Adipose tissue (tissue), 3 donors: ENCODE results near the gene SCG3. TPM values are rescaled to one million over a fixed set of nuclear protein-coding genes. Genes with fewer than 3 reads are reported as not detected.

ENCODE experiments used
- H3K27ac ChIP-seq: one replicate; pipeline ENCODE4 v1.5.1; 2013; ENCODE audit warnings: low read depth, low read length
- WGBS, 3 donors: extraction: QIAGEN DNeasy Blood & Tissue Kit; methylation state at CpG; one replicate each; pipeline ENCODE4 v1.1.7; 2013; 5-methylcytosine and 5-hydroxymethylcytosine counted together
- polyA plus RNA-seq, 3 donors: library from polyadenylated mRNA; stranded (reverse); fragments of 200-250 nt; gene quantifications; one replicate each; pipeline ENCODE4 v1.2.3, GENCODE V29; 2013
- donor health status: healthy with polysubstance abuse.
- donor health status: Bipolar disorder and iron deficiency.
- donor health status: healthy.

Gene SCG3
- polyA plus RNA-seq, 3 donors: 0.11 to 3.8 (median 0.39) TPM

DNA sequence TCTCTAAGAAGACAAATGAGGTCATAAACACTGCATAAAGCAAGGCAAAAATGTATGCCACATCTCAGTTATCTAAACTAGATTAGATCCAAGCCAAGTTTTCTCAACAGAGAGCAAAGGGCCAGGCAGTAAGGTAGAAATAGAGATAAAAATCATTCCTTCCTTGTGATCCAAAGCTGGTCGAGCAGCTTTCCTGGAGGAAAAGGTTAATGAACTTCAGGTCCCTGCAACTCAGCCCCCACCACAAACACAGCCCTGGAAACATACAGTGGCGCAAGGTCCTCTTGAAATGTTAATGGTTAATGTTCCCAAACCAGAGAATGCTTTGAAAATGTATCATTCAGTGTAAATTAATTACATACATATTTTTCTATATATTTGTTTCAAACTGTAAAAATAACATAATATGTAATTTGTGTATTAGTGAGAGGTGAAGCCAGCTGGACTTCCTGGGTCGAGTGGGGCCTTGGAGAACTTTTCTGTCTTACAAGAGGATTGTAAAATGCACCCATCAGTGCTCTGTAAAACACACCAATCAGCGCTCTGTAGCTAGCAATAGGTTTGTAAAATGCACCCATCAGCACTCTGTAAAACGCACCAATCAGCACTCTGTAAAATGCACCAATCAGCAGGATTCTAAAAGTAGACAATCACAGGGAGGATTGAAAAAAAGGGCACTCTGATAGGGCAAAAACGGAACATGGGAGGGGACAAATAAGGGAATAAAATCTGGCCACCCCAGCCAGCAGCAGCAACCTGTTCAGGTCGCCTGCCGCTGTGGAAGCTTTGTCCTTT is 39.1 kb downstream of the SCG3 start:
- no peak overlapping the region for H3K27ac ChIP-seq
- WGBS, 3 donors: 78 to 91% (median 80%) methylated on average over 8 of the region's 8 CpGs

GRCh38 chr15:51721199-51721960 is 40.1 kb downstream of the SCG3 start:
- H3K27ac ChIP-seq: no peak overlapping the region
- WGBS, 3 donors: 69 to 80% (median 69%) methylated on average over 5 of the region's 5 CpGs

GRCh38 chr15:51724199-51724598 is 42.9 kb downstream of the SCG3 start:
- 80 to 84% (median 83%) methylated on average over 2 of the region's 2 CpGs for WGBS, 3 donors
- H3K27ac ChIP-seq: no peak overlapping the region

DNA sequence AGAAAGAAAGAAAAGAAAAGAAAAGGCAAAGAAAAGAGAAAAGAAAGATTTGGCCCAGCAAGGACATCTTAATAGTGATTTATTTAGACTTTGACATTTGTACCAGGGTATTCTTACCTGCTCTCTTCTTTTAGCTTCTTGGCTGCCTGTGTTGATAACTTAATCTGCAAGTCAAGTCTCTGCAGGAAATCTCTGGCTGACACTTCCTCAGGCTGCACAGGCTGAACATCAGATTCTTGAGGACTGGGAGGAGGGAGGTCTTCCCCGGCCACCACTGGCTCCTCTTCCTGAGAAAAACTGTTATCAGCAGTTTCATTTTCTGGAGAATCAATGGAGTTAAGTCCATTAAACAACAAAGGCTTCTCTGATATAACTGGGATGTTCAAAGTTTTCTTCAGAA is 43.4 kb downstream of the SCG3 start:
- H3K27ac ChIP-seq: no peak overlapping the region

GRCh38 chr15:51726302-51727073 is 45.2 kb downstream of the SCG3 start:
- 19 to 49% (median 38%) methylated on average over 5 of the region's 5 CpGs for WGBS, 3 donors
- H3K27ac ChIP-seq: no peak overlapping the region

More for the DNA sequence above, 43.4 kb downstream of the SCG3 start:
- WGBS, 3 donors: 15 to 83% (median 17%) methylated on average over 1 of the region's 1 CpG

DNA sequence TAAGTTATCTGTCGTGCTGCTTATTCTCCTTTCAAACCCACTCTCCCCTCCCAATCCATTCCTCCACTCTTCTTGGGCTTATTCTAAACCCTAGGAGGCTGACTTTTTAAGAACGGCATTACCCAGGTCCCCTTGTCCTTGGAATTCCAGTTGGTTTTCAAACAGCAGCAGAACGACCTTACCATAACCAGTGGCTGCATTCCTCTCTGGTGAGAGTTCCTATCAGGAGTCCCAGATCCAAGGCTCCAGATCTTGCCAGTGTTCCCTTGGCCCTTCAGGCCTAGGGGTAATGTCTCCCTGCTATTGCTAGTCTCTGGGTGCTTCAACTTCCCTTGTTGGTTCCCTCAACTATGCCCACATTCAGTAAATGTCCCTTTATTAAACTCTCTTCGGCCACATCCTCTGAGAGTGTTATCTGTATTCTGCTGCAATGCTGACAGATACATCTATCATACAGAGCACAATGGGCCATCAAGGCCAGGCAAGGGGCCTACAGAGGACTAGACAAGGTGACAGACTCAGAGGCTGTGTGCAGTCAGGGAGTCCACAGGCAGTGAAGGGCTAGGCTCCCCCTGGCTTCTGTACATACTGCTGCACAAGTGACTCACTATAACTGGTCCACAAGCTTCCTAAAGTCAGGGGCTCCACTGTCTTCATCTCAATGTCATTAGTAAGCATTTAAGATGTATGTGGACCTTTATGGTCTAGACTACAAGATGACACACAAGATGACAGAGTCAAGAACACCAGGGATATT is 46.0 kb downstream of the SCG3 start:
- H3K27ac ChIP-seq: no peak overlapping the region
- WGBS, 3 donors: 70 to 90% (median 86%) methylated on average over 4 of the region's 4 CpGs

- 19 to 23% (median 20%) methylated on average over 5 of the region's 5 CpGs for WGBS, 3 donors
Observed at GRCh38 chr15:51731549-51732267, 50.4 kb downstream of the SCG3 start.

GRCh38 chr15:51732646-51733045 is 51.3 kb downstream of the SCG3 start:
- 59 to 76% (median 61%) methylated on average over 2 of the region's 2 CpGs for WGBS, 3 donors
- no peak overlapping the region for H3K27ac ChIP-seq

More at GRCh38 chr15:51731549-51732267, 50.4 kb downstream of the SCG3 start:
- H3K27ac ChIP-seq: no peak overlapping the region

GRCh38 chr15:51735228-51736010 is 54.1 kb downstream of the SCG3 start:
- WGBS, 3 donors: 47 to 61% (median 49%) methylated on average over 5 of the region's 5 CpGs
- no peak overlapping the region for H3K27ac ChIP-seq

- WGBS, 3 donors: 36 to 43% (median 37%) methylated on average over 3 of the region's 3 CpGs
- H3K27ac ChIP-seq: no peak overlapping the region
Observed at GRCh38 chr15:51736069-51736468, 54.8 kb downstream of the SCG3 start.

DNA sequence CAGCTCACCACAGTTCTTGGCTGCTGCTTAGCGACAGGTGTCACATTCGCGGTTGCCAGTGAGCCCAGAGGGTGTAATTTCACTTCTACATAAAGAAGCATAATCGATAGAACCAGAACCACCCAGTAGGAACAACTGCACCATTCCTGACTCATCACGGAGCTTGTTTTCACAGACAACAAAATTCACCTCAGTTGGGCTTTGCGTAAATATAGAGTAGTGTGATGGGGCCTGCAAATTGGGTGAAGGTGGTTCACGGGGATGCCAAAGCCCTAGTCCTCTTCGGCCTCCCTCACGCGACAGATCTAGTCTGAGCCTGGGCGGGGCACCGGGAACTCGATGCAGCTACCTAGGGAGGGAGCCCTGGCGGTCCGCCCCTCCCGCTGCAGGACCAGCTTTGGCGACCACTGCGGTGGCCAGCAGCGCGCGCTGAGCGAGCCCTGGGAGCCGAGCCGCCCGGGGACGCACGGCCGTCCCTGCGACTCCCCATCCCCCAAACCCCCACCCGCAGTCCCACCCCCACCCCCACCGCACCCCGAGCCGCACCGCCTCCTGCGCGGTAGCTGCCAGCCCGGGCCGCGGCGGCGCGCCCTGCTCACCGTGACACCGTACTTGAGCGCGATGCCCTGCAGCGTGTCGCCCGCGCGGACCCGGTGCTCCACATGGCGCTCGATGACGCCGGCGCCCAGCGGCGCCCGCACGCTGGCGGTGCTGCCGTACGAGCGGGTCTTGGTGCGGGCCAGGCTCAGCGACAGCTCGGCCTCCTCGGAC is 55.6 kb downstream of the SCG3 start:
- peak overlapping the region; percentile 2 for H3K27ac ChIP-seq
- WGBS, 3 donors: 1 to 2% (median 1%) methylated on average over 48 to 69 of the region's 69 CpGs

- WGBS, 3 donors: 0 to 1% (median 1%) methylated on average over 48 to 67 of the region's 67 CpGs
- H3K27ac ChIP-seq: peak within 1 kb of the TSS; percentile 25
Observed at GRCh38 chr15:51737522-51738305, 56.4 kb downstream of the SCG3 start, which contains the start of gene LYSMD2. Gene LYSMD2 (minus strand): TSS chr15:51737655. CDS start chr15:51737622, 33 bp downstream.

DNA sequence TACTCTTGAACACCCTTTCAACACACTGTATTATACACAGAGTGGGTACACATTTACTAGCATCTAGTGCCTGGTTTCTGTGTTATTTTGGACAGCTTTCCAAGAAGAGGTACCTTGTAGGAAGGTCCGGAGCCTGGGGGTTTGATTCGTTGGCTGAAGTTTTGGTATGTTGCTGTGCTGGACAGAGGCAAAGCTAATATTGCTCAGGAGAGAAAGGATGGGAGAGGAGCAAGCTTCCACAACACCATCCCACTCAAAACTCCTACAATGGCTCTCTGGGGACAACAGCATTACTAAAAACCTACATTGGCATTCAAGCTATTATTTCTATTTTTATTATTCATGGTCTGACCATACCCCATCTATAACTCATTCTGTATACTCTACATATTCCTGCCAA is 57.2 kb downstream of the SCG3 start:
- 61 to 78% (median 67%) methylated on average over 2 of the region's 2 CpGs for WGBS, 3 donors
- no peak overlapping the region for H3K27ac ChIP-seq

DNA sequence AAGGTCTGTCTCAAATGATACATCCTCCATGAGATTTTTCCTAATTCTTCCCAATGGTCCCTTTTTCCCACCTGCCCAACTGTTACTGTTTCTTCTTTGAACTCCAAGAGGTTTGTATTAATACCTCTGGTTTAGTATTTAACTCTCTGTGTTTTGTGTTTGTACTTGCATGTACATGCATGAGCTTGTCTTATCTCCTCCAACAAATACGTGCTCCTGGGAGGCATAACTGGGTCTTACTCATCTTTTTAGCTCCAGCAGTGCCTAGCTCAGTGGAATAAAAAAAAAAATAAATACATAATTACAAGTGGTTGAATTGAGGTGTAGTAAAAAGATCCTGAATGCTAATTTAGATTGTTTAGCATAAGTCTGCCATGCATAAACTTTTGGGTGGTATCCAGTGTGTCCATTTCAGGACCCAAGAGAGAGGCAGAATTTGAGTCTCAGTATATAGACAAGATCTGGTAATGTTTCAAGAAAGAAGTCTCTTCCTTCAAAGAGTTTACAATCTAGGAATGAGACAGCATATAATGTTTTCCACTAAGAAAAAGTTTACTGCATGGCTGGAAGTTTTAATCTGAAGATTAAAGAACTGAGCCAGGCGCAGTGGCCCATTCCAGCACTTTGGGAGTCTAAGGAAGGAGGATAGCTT is 57.9 kb downstream of the SCG3 start:
- 82 to 100% (median 95%) methylated on average over 2 of the region's 2 CpGs for WGBS, 3 donors
- no peak overlapping the region for H3K27ac ChIP-seq

DNA sequence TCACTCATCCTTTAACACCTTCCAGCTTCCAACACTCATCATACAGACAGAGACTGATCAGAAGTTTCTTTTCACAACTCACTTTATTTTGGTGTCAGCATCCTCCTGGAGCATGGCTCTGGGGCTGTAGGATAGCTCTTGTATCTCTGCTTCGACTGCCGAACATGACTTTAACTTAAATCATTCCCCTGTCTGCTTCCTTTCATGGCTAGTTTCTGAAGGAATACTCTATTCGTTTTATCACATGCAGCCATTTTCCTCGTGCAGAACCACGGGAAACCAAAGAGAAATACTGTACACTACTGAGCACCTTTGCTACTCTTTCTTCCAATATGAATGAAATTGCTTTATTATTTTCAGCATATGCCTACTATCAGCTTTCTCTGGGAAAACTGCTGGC is 68.0 kb downstream of the SCG3 start:
- 73 to 88% (median 77%) methylated on average over 5 of the region's 5 CpGs for WGBS, 3 donors
- H3K27ac ChIP-seq: no peak overlapping the region
